Peyer's patch (tissue), 4 donors: Measurements from ENCODE around the gene SEMA3C. TPM values are rescaled to one million over a fixed set of nuclear protein-coding genes. Genes with fewer than 3 reads are reported as not detected.
A peak's percentile ranks its signal among the peaks of the same experiment; 100 is the strongest.

ENCODE experiments used
- DNase-seq, 3 donors: peaks; one replicate each; pipeline ENCODE4 v3.0.0-alpha.2; 2017 to 2019
- H3K27ac ChIP-seq, 4 donors: fragments of 200-600 bp; sonication (generic); one replicate each; pipeline ENCODE4 v1.5.1; 2016 to 2019
- H3K27me3 ChIP-seq, 2 donors: fragments of 200-600 bp; sonication (generic); one replicate each; pipeline ENCODE4 v1.5.1; 2019
- H3K36me3 ChIP-seq, 3 donors: fragments of 200-600 bp; sonication (generic); one replicate each; pipeline ENCODE4 v1.5.1; 2016 to 2019
- H3K4me1 ChIP-seq, 4 donors: fragments of 200-600 bp; sonication (generic); one replicate each; pipeline ENCODE4 v1.5.1; 2016 to 2019
- H3K4me3 ChIP-seq, 4 donors: fragments of 200-600 bp; sonication (generic); 1 replicate in 3 of 4; 2 replicates in 1 of 4; pipeline ENCODE4 v1.5.1; 2016 to 2019; ENCODE audit warnings: mild to moderate bottlenecking in 1 of 4
- H3K9me3 ChIP-seq, 4 donors: fragments of 200-600 bp; sonication (generic); one replicate each; pipeline ENCODE4 v1.5.1; 2016 to 2019; ENCODE audit warnings: mild to moderate bottlenecking in 1 of 4
- CTCF ChIP-seq, 6 experiments: fragments of 450-650 bp in 4 of 6; fragments of 200-600 bp in 2 of 6; sonication (generic) in 1 of 6; IDR thresholded peaks; one replicate each; pipeline ENCODE4 v1.5.1; 2017 to 2019; ENCODE audit warnings: antibody characterized with exemption in 6 of 6, mild to moderate bottlenecking in 3 of 6, moderate library complexity in 1 of 6
- POLR2A ChIP-seq, 2 donors: fragments of 450-650 bp; IDR thresholded peaks; one replicate each; pipeline ENCODE4 v1.5.1; 2017; ENCODE audit warnings: antibody characterized with exemption in 2 of 2, mild to moderate bottlenecking in 2 of 2, moderate library complexity in 2 of 2
- total RNA-seq, 4 donors: library from RNA; depleted of rRNA; stranded (reverse); fragments of >200 nt; gene quantifications; one replicate each; pipeline ENCODE4 v1.1.0, GENCODE V29; 2016

SEMA3C gene
- 100 to 1,000 TPM in 1 of 4 donors, 10 to 100 TPM in 3; 35.7 to 120 (median 56.4) TPM for total RNA-seq

GRCh38 chr7:80918909-80919721 is at the start of gene SEMA3C:
SEMA3C (minus strand) TSS chr7:80919051; CDS start chr7:80916781, 2,270 bp downstream.
- TF ChIP-seq CTCF (IDR thresholded peaks at IDR 0.05) (no peak), POLR2A (IDR thresholded peaks at IDR 0.05) (peak; percentile 52 to 67)

GRCh38 chr7:80968606-80969005 is 49.8 kb upstream of the SEMA3C start:
- Histone ChIP-seq H3K4me1 (no peaks in the 10 kb centered on the region), H3K36me3 (no peaks in the 10 kb centered on the region), H3K27ac (no peak overlapping the region), H3K27me3 (no peaks in the 10 kb centered on the region), H3K9me3 (no peaks in the 10 kb centered on the region), H3K4me3 (no peak overlapping the region)
- no peak for DNase-seq
- TF ChIP-seq POLR2A (IDR thresholded peaks at IDR 0.05), result no peak
- no peak for TF ChIP-seq CTCF (IDR thresholded peaks at IDR 0.05)

More at GRCh38 chr7:80918909-80919721, at the start of gene SEMA3C:
- Histone ChIP-seq H3K36me3 (peaks cover 0 to 5% (median 0%) of the 10 kb centered on the region in 3 donors), H3K9me3 (no peaks in the 10 kb centered on the region), H3K4me1 (no peaks in the 10 kb centered on the region), H3K4me3 (peak within 1 kb of the TSS; percentile 21 to 68 (median 44)), H3K27ac (peak within 1 kb of the TSS; percentile 21 to 77 (median 66)), H3K27me3 (no peaks in the 10 kb centered on the region)
- DNase-seq, result peak; percentile 17 to 92 (median 89)

- H3K4me3 ChIP-seq, result no peak overlapping the region
- H3K4me1 ChIP-seq, result no peaks in the 10 kb centered on the region
- no peak overlapping the region for H3K27ac ChIP-seq
- H3K27me3 ChIP-seq, result no peaks in the 10 kb centered on the region
- no peaks in the 10 kb centered on the region for H3K9me3 ChIP-seq
- no peak for DNase-seq
- H3K36me3 ChIP-seq, result no peaks in the 10 kb centered on the region
- TF ChIP-seq CTCF (IDR thresholded peaks at IDR 0.05), result no peak
- no peak for TF ChIP-seq POLR2A (IDR thresholded peaks at IDR 0.05)
These were observed 49.1 kb upstream of the SEMA3C start for GRCh38 chr7:80967917-80968297.

GRCh38 chr7:80967071-80967916 is 48.4 kb upstream of the SEMA3C start:
- DNase-seq, result no peak
- TF ChIP-seq CTCF (IDR thresholded peaks at IDR 0.05) (no peak), POLR2A (IDR thresholded peaks at IDR 0.05) (no peak)
- Histone ChIP-seq H3K27ac (no peak overlapping the region), H3K27me3 (no peaks in the 10 kb centered on the region), H3K4me3 (no peak overlapping the region), H3K36me3 (no peaks in the 10 kb centered on the region), H3K4me1 (no peaks in the 10 kb centered on the region), H3K9me3 (no peaks in the 10 kb centered on the region)

GRCh38 chr7:80960244-80960795 is 41.5 kb upstream of the SEMA3C start:
- no peak overlapping the region for H3K27ac ChIP-seq
- no peaks in the 10 kb centered on the region for H3K4me1 ChIP-seq
- no peak overlapping the region for H3K4me3 ChIP-seq
- DNase-seq, result no peak
- TF ChIP-seq CTCF (IDR thresholded peaks at IDR 0.05) (no peak), POLR2A (IDR thresholded peaks at IDR 0.05) (no peak)
- no peaks in the 10 kb centered on the region for H3K36me3 ChIP-seq
- H3K27me3 ChIP-seq, result no peaks in the 10 kb centered on the region
- H3K9me3 ChIP-seq, result no peaks in the 10 kb centered on the region
